RWPE1 (cell line): ENCODE results near the gene TUBA1C.
A peak's percentile ranks its signal among the peaks of the same experiment; 100 is the strongest.
"Not testable (repeated sequence)": the region's sequence is repeated elsewhere in the genome, so short reads cannot be mapped to it uniquely, and the experiment has no call there.

Experiments used
- CTCF ChIA-PET: fragments of 350-600 bp; sonication (Branson Sonifier 250); formaldehyde crosslinking; extraction: SDS; loops from one replicate; lab custom pipeline; 2021; lab: Yijun Ruan, JAX
- POLR2A ChIA-PET: fragments of 400-600 bp; formaldehyde crosslinking; extraction: SDS; loops from one replicate; lab custom pipeline; 2020; ENCODE audit warnings: antibody characterized with exemption; ENCODE audit not compliant: low non-redundant PET; lab: Yijun Ruan, JAX
- DNase-seq: peaks from one replicate; pipeline ENCODE4 v3.0.0; 2012; ENCODE audit warnings: low spot score
- H3K27ac ChIP-seq: fragments of 450-650 bp; 2 replicates; pipeline ENCODE4 v1.5.1; 2017
- TF ChIP-seq, protein P1 (sequence below): fragments of 450-650 bp; conservative IDR thresholded peaks from 2 replicates; pipeline ENCODE4 v1.5.1; 2017; ENCODE audit warnings: low read depth, mild to moderate bottlenecking

Gene TUBA1C

DNA sequence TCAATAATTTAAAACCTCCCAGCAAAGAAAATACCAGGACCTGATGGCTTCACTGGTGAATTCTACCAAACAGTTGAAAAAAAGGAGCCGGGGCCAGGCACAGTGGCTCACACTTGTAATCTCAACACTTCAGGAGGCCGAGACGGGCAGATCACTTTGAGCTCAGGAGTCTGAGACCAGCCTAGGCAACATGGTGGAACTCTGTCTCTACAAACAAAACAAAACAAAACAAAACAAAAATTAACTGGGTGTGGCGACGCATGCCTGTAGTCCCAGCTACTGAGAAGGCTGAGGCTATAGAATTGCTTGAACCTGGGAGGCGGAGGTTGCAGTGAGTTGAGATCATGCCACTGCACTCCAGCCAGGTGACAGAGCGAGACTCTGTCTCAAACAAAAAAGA, 44.5 kb downstream of the TUBA1C start:
- DNase-seq, result no peak
- TF ChIP-seq, protein P1, sequence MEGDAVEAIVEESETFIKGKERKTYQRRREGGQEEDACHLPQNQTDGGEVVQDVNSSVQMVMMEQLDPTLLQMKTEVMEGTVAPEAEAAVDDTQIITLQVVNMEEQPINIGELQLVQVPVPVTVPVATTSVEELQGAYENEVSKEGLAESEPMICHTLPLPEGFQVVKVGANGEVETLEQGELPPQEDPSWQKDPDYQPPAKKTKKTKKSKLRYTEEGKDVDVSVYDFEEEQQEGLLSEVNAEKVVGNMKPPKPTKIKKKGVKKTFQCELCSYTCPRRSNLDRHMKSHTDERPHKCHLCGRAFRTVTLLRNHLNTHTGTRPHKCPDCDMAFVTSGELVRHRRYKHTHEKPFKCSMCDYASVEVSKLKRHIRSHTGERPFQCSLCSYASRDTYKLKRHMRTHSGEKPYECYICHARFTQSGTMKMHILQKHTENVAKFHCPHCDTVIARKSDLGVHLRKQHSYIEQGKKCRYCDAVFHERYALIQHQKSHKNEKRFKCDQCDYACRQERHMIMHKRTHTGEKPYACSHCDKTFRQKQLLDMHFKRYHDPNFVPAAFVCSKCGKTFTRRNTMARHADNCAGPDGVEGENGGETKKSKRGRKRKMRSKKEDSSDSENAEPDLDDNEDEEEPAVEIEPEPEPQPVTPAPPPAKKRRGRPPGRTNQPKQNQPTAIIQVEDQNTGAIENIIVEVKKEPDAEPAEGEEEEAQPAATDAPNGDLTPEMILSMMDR, result no peak
- ChIA-PET CTCF (no interaction called here), POLR2A (no interaction called here)
- no peak overlapping the region for H3K27ac ChIP-seq

DNA sequence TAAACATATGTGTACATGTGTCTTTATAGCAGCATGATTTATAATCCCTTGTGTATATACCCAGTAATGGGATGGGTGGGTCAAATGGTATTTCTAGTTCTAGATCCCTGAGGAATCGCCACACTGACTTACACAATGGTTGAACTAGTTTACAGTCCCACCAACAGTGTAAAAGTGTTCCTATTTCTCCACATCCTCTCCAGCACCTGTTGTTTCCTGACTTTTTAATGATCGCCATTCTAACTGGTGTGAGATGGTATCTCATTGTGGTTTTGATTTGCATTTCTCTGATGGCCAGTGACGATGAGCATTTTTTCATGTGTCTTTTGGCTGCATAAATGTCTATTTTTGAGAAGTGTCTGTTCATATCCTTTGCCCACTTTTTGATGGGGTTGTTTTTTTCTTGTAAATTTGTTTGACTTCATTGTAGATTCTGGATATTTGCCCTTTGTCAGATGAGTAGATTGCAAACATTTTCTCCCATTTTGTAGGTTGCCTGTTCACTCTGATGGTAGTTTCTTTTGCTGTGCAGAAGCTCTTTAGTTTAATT, 45.6 kb downstream of the TUBA1C start:
- CTCF ChIA-PET, H3K27ac ChIP-seq, DNase-seq, POLR2A ChIA-PET: not testable (repeated sequence)

DNA sequence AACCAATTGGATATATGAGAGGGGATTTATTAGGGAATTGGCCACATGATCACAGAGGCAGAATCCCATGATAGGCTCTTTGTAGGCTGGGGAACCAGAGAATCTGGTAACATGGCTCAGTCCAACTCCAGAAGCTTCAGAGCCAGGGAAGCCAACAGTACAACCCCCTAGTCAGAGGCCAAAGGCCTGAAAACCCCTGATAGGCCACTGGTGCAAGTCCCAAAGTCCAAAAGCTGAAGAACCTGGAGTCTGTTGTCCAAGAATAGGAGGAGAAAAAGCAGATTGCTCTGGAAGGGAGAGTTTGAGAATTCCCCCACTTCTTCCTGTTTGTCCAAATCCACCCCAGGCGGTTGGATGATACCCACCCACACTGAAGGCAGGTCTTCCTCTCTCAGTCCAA, 49.9 kb downstream of the TUBA1C start:
- ChIA-PET POLR2A (no interaction called here), CTCF (interaction anchor here (1.0 kb wide), 1 partner anchor 32 kb away, joined by 3 read pairs; no protein-coding TSS in a partner anchor)
- no peak overlapping the region; the same call in 1 of the 2 replicates for H3K27ac ChIP-seq
- DNase-seq, result no peak
- TF ChIP-seq, protein P1, result no peak

DNA sequence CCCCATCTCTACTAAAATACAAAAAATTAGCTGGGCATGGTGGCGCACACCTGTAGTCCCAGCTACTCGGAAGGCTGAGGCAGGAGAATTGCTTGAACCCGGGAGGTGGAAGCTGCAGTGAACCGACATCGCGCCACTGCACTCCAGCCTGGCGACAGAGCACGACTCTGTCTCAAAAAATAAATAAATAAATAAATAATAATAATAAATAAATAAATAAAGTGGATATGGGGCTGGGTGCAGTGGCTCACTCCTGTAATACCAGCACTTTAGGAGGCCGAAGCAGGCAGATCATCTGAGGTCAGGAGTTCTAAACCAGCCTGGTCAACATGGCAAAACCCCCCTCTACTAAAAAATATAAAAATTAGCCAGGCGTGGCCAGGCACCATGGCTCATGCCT, 52.2 kb downstream of the TUBA1C start:
- H3K27ac ChIP-seq, DNase-seq, CTCF ChIA-PET, POLR2A ChIA-PET: not testable (repeated sequence)

DNA sequence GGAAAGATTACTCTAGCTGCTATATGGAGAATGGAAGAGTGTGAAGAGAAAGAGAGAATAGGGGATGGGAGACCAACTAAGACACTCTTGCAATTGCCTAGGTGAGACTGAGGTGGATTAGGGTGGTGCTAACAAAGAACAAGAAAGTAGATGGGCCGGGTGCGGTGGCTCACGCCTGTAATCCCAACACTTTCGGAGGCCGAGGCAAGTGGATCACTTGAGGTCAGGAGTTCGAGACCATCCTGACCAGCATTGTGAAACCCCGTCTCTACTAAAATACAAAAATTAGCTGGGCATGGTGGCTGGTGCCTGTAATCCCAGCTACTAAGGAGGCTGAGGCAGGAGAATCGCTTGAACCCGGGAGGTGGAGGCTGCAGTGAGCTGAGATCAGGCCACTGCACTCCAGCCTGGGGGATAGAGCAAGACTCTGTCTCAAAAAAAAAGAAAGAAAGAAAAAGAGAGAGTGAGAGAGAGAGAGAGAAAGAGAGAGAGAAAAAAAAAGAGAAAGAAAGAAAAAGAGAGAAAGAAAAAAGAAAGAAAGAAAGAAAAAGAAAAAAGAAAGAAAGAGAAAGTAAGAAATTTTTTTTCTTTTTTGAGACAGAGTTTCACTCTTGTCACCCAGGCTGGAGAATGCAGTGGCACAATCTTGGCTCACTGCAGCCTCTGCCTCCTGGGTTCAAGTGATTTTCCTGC, 55.7 kb downstream of the TUBA1C start:
- POLR2A ChIA-PET, DNase-seq, H3K27ac ChIP-seq: not testable (repeated sequence)
- CTCF ChIA-PET, result interaction anchor here (0.7 to 0.8 kb wide), 2 partner anchors 23 to 141 kb away, joined by 3 read pairs; no protein-coding TSS in a partner anchor

DNA sequence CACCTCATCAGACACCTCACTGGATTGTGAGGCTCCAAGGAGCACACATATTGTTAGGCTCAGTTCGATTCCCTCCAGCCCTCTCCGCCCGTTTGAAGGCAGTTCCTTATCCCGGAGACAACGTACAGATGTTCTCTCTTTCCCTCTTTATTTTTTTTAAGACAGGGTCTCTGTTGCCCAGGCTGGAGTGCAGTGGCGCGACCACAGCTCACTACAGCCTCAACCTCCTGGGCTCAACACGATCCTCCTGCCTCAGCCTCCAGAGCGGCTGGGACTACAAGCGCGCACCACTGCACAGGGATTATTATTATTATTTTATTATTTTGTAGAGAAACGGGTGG, 57.5 kb downstream of the TUBA1C start:
- POLR2A ChIA-PET, result interaction anchor here (0.6 to 1.1 kb wide), 2 partner anchors 16 to 38 kb away, joined by 3 to 5 read pairs; no protein-coding TSS in a partner anchor
- peak overlapping the region; percentile 78 for H3K27ac ChIP-seq
- CTCF ChIA-PET, result interaction anchor here (0.6 to 2.0 kb wide), 3 partner anchors 25 to 878 kb away, joined by 3 to 15 read pairs (median 3); no protein-coding TSS in a partner anchor
- no peak for DNase-seq
- TF ChIP-seq, protein P1, result no peak

DNA sequence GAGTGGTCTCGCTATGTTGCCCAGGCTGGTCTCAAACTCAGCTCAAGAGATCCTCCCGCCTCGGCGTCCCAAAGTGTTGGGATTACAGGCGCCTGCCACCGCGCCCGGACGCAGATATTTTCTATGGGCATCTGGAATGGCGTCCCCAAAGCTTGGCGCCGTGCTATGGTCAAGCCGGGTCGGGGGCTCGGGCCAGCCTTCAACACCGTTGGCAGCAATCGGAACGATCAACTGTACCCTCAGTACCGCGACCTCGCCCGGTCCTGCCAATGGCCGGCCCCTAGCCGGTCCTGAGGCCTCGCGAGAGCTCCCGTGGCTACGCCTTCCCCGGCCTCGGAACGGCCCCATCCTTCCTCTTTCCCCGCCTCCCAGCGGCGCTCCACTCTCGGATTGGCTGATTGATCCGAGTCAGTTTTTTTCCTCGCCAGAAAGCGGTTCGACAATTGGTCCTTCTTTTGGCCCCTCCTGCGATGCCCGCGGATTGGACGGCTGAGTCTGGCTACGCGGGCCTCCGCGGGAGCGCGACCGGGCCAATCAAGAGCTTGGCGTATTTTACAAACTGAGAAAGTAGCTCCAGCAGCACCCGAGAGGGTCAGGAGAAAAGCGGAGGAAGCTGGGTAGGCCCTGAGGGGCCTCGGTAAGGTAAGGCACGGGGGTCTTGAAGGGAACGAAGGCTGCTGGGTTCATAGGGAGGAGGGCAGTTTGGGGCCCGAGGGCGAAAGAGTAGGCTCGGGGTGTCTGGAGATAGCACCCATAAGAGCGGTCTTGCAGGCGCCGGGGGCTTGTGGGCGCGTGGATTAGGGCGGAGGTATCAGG, 58.0 kb downstream of the TUBA1C start, which contains the start of gene TROAP:
TROAP (plus strand) TSS at position 548 of the 816 bp plus-strand sequence. CDS start 354 bp downstream, outside the sequence.
- TF ChIP-seq, protein P1, result no peak
- ChIA-PET POLR2A (interaction anchor here (0.6 kb wide), 3 partner anchors 17 to 146 kb away, joined by 4 to 6 read pairs (median 5); no protein-coding TSS in a partner anchor), CTCF (interaction anchor here (0.6 to 2.0 kb wide), 5 partner anchors 9 to 878 kb away, joined by 3 to 15 read pairs (median 4); no protein-coding TSS in a partner anchor)
- peak within 1 kb of the TSS; percentile 78 for H3K27ac ChIP-seq
- peak; percentile 100 for DNase-seq
